Stomach smooth muscle (tissue), 2 donors: ENCODE measurements around the gene TMEM218.
"Not testable (repeated sequence)": the region's sequence is repeated elsewhere in the genome, so short reads cannot be mapped to it uniquely, and the experiment has no call there.

ENCODE experiments used
- H3K27ac ChIP-seq: one replicate; pipeline ENCODE4 v1.7.0; 2013; ENCODE audit warnings: mild to moderate bottlenecking, low read length, inconsistent platforms
- H3K27me3 ChIP-seq, 2 donors: one replicate each; pipeline ENCODE4 v1.7.0; 2013; ENCODE audit warnings: low read length in 2 of 2; ENCODE audit not compliant: insufficient read depth in 2 of 2, control insufficient read depth in 1 of 2
- H3K36me3 ChIP-seq, 2 donors: one replicate each; pipeline ENCODE4 v1.7.0; 2013; ENCODE audit warnings: low read length in 2 of 2; ENCODE audit not compliant: control insufficient read depth in 2 of 2, insufficient read depth in 2 of 2
- H3K4me1 ChIP-seq: one replicate; pipeline ENCODE4 v1.7.0; 2013; ENCODE audit warnings: low read length; ENCODE audit not compliant: control insufficient read depth, insufficient read depth
- H3K4me3 ChIP-seq, 2 donors: one replicate each; pipeline ENCODE4 v1.7.0; 2013; ENCODE audit warnings: low read length in 2 of 2
- H3K9ac ChIP-seq, 2 donors: one replicate each; pipeline ENCODE4 v1.7.0; 2013; ENCODE audit warnings: low read length in 2 of 2, mild to moderate bottlenecking in 1 of 2
- H3K9me3 ChIP-seq, 2 donors: one replicate each; pipeline ENCODE4 v1.7.0; 2013; ENCODE audit warnings: low read length in 2 of 2; ENCODE audit not compliant: control insufficient read depth in 2 of 2
- donor health status: healthy.
- donor health status: Pancreatic carcinoma.

Gene TMEM218

GRCh38 chr11:125089481-125089880, 21.9 kb downstream of the TMEM218 start:
- not testable (repeated sequence) for H3K9ac ChIP-seq, H3K27ac ChIP-seq, H3K36me3 ChIP-seq, H3K9me3 ChIP-seq, H3K4me1 ChIP-seq, H3K4me3 ChIP-seq, H3K27me3 ChIP-seq

DNA sequence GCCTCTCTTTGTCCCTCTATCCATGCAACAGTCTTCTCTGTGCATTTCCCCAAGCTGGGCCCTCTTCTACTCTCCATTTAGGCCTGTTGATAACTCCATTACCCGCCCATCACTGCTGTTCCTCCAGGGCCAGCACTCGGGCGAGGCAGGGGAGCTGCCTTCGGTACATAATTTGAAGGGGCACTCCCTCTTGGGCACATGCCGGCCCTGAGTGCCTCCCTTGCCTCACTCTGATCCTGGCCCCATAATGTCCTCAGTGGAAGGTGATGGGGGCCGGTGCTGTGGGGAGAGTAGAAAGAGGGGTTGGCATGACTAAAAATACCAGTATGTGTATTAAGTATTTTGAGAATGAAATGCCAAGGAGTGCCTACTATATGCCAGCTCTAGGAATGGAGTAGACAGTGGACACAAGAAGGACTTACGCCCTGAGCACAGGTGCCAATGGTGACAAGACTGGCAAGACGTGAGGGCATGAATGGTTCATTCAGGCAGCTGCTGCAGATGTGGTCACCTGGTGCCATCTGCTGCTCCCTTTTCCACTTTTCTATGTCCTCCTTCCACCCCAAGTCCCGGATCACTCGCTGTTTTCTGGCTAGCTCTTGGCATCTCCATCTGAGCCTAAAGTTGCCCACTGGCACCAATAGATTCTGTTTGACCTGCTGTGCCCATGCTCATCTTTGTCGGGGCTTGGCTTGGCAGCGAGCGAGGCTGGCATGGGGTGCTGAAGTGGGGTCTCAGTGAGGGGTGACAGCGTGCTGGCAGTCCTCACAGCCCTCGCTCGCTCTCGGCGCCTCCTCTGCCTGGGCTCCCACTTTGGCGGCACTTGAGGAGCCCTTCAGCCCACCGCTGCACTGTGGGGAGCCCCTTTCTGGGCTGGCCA, 22.6 kb downstream of the TMEM218 start:
- Histone ChIP-seq H3K27me3 (peaks cover 0 to 4% of the 10 kb centered on the region in 2 donors), H3K4me3 (no peak overlapping the region), H3K27ac (no peak overlapping the region), H3K9me3 (no peaks in the 10 kb centered on the region), H3K36me3 (no peaks in the 10 kb centered on the region), H3K9ac (no peak overlapping the region), H3K4me1 (peaks cover 6% of the 10 kb centered on the region)

DNA sequence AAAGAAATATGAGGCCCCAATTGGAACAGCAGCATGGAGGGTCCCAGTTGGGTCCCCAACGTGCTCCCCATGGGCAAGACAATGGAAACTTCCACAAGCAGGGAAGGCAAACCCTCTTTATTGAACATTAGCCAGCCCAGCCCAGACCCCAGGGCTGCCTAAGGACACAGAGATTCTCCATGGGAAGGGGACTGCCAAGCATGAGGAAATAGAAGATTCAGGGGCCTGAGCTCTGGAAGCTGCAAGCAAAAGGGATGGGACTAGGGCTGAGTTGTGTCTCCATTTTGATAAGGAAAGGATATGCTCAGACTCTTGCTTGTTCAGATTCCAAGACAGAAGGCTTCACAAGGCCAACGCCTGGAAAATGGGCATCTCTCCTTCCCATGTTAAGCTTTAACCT, 23.3 kb downstream of the TMEM218 start:
- no peak overlapping the region for H3K27ac ChIP-seq
- no peaks in the 10 kb centered on the region for H3K36me3 ChIP-seq
- no peak overlapping the region for H3K9ac ChIP-seq
- no peaks in the 10 kb centered on the region for H3K9me3 ChIP-seq
- peaks cover 6% of the 10 kb centered on the region for H3K4me1 ChIP-seq
- H3K4me3 ChIP-seq = no peak overlapping the region
- H3K27me3 ChIP-seq = peaks cover 0 to 7% of the 10 kb centered on the region in 2 donors

- peaks cover 6% of the 10 kb centered on the region for H3K4me1 ChIP-seq
- H3K4me3 ChIP-seq = no peak overlapping the region
- H3K27ac ChIP-seq = no peak overlapping the region
- peaks cover 0 to 9% of the 10 kb centered on the region in 2 donors for H3K27me3 ChIP-seq
- no peaks in the 10 kb centered on the region for H3K36me3 ChIP-seq
- H3K9ac ChIP-seq = no peak overlapping the region
- no peaks in the 10 kb centered on the region for H3K9me3 ChIP-seq
Observed at GRCh38 chr11:125086633-125087296, 24.7 kb downstream of the TMEM218 start.

DNA sequence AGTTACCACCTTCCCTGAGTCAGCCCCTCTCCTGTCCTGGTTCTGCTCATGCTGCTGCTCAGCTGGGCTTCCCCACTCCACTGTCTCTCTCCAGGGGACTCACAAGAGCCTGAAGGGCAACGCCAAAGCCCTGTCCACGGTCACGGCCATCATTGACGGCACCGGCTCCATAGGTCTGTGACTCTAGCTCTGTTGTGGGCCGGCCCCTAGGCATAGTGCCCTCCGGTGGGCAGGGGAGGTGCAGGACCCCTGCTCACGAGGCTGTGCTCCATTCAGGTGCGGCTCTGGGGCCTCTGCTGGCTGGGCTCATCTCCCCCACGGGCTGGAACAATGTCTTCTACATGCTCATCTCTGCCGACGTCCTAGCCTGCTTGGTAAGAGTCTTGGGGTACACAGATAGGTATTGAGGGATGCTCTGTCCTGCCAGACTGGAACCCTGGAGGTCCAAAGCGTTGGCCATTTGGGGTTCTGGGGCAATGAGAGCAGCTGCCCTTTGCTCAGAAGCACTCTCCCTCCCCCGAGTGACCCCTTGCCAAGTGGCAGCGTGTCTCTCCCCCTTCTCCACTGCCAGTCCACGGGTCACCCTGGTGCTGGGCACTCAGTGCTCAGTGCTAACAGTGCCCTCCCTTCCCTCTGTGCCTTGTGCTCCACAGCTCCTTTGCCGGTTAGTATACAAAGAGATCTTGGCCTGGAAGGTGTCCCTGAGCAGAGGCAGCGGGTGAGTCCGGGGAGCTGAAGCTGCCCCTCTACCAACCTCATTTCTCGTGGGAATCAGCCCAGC, 25.9 kb downstream of the TMEM218 start:
- no peaks in the 10 kb centered on the region for H3K4me1 ChIP-seq
- H3K4me3 ChIP-seq = no peak overlapping the region
- peaks cover 0 to 9% of the 10 kb centered on the region in 2 donors for H3K27me3 ChIP-seq
- no peaks in the 10 kb centered on the region for H3K9me3 ChIP-seq
- H3K9ac ChIP-seq = no peak overlapping the region
- H3K36me3 ChIP-seq = no peaks in the 10 kb centered on the region
- no peak overlapping the region for H3K27ac ChIP-seq

DNA sequence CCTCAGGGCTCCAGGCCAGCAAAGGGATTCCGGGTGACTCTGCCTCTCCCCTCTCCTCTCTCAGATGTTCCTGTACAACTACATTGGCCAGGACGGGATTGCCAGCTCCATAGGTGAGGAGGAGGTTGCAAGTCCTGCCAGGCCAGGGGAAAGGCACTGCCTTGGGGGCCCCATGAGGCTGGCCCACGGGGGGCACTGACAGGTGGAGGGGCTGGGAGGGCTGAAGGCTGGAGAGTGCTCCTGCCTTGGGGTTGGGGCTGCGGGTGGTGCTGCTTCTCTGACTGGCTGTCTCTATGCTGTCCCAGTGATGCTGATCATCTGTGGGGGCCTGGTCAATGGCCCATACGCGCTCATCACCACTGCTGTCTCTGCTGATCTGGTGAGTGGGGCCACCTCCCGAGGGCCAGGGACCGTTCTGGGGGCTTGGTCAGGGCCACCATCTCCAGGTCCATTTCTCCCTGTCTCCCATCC, 26.6 kb downstream of the TMEM218 start:
- Histone ChIP-seq H3K4me3 (no peak overlapping the region), H3K36me3 (no peaks in the 10 kb centered on the region), H3K27me3 (peaks cover 0 to 9% of the 10 kb centered on the region in 2 donors), H3K9ac (no peak overlapping the region), H3K9me3 (no peaks in the 10 kb centered on the region), H3K27ac (no peak overlapping the region), H3K4me1 (no peaks in the 10 kb centered on the region)

- Histone ChIP-seq H3K4me1 (no peaks in the 10 kb centered on the region), H3K36me3 (no peaks in the 10 kb centered on the region), H3K4me3 (no peak overlapping the region), H3K27me3 (peaks cover 0 to 10% of the 10 kb centered on the region in 2 donors), H3K9me3 (no peaks in the 10 kb centered on the region), H3K27ac (no peak overlapping the region), H3K9ac (no peak overlapping the region)
Observed at GRCh38 chr11:125084057-125084416, 27.4 kb downstream of the TMEM218 start.

DNA sequence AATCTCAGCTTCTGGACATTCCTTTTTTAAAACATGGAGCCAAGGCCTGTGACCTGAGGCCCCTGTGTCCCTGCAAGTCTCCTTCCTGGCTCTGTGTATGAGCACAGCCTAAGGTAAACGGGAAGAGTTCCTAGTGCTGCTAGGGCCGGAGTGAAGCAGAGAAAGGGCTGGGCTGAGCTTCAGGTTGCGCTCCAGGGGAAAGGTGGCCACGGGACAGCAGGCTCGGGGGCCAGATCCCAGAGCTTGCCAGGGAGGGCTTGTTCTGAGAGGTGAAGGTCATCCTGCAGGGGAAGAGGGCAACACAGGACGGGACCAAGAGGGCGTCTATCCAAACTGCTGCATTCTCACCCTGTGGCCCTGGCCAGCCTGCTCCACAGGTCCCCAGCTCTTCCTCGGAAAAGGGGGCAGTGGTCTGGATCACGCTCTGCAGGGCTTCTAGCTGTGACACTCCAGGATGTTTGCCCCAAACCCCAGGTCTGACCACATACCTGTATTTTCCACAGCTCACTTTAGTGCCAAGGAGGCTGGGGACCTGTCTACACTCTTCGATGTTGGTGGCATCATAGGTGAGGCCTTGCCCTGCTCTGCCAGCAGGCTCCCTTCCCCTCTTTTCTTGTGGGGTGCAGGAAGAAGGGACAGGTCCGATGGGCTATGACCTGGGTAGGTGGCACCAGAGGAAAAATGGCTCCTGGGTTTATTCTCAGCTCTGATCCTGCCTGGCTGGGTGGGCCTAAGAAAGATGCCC, 27.9 kb downstream of the TMEM218 start:
- Histone ChIP-seq H3K36me3 (no peaks in the 10 kb centered on the region), H3K4me1 (no peaks in the 10 kb centered on the region), H3K4me3 (no peak overlapping the region), H3K27ac (no peak overlapping the region), H3K27me3 (peaks cover 0 to 11% of the 10 kb centered on the region in 2 donors), H3K9ac (no peak overlapping the region), H3K9me3 (no peaks in the 10 kb centered on the region)

DNA sequence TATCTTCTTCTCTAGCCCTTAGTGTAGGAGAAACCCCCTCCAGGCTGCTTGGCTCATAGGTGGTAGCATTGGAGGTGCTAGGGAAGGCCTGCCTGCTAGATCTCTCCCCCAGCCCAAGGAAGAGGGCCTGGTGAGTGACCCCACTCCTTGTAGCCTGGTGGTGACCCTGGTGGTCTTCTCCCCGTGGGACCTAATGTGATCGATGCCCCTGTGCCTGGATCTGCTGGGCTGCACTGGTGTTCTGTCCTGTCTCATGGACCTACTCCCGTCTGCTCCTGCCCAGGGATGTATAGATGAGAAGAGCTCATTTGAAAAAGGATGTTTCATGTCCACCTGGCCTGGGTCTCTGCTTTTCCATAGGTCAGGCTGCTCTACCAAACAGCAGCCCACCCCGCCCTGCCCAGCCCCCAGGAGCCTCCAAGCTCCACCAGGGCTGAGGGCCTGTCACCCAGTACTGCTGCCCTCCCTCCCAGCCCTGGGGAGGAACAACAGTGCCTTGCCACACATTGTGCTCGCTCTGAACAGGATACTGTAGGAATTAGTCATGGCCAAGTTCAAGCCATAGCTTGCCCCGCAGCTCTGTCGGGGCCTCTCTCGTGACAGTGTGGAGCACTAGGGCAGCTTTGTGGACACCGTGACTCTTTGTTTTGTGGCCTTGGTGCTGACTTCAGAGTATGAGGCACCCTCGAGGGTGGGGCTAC, 28.7 kb downstream of the TMEM218 start:
- H3K36me3 ChIP-seq = no peaks in the 10 kb centered on the region
- H3K27me3 ChIP-seq = peaks cover 0 to 13% of the 10 kb centered on the region in 2 donors
- H3K4me1 ChIP-seq = no peaks in the 10 kb centered on the region
- H3K9ac ChIP-seq = no peak overlapping the region
- H3K4me3 ChIP-seq = no peak overlapping the region
- no peak overlapping the region for H3K27ac ChIP-seq
- H3K9me3 ChIP-seq = no peaks in the 10 kb centered on the region

- Histone ChIP-seq H3K9ac (no peak overlapping the region), H3K27me3 (peaks cover 0 to 14% of the 10 kb centered on the region in 2 donors), H3K27ac (no peak overlapping the region), H3K4me1 (no peaks in the 10 kb centered on the region), H3K36me3 (no peaks in the 10 kb centered on the region), H3K4me3 (no peak overlapping the region), H3K9me3 (no peaks in the 10 kb centered on the region)
Observed at GRCh38 chr11:125082040-125082439, 29.4 kb downstream of the TMEM218 start.
